GM23338 (cell line): Measurements from ENCODE around the gene CYFIP2. TPM values are rescaled to one million over a fixed set of nuclear protein-coding genes. Genes with fewer than 3 reads are reported as not detected.
A peak's percentile ranks its signal among the peaks of the same experiment; 100 is the strongest.

Experiments used
- ATAC-seq: fragments of 200-7000 bp; cut with Tn5 transposase; 3 replicates; pipeline ENCODE4 v1.9.1; 2020
- DNase-seq: peaks from one replicate; pipeline ENCODE4 v3.0.0-alpha.2; 2015; ENCODE audit warnings: low spot score
- H2AFZ ChIP-seq: fragments of 200-600 bp; sonication (generic); 2 replicates; pipeline ENCODE4 v1.8.0; 2016; ENCODE audit warnings: antibody characterized with exemption, mild to moderate bottlenecking, moderate library complexity
- H3F3A ChIP-seq: fragments of 200-600 bp; sonication (generic); replicated peaks from 2 replicates; pipeline ENCODE4 v1.8.0; 2017; ENCODE audit warnings: antibody characterized with exemption, mixed run types, low read depth
- H3K27ac ChIP-seq: fragments of 200-600 bp; sonication (generic); 2 replicates; pipeline ENCODE4 v1.6.1; 2016; ENCODE audit warnings: low read depth
- H3K27me3 ChIP-seq: fragments of 200-600 bp; sonication (generic); 2 replicates; pipeline ENCODE4 v1.8.0; 2016; ENCODE audit warnings: mild to moderate bottlenecking, mixed run types, moderate library complexity; ENCODE audit not compliant: insufficient read depth
- H3K36me3 ChIP-seq: fragments of 200-600 bp; sonication (generic); 2 replicates; pipeline ENCODE4 v1.8.0; 2016; ENCODE audit warnings: mild to moderate bottlenecking; ENCODE audit not compliant: insufficient read depth
- H3K4me1 ChIP-seq: fragments of 200-600 bp; sonication (generic); 2 replicates; pipeline ENCODE4 v1.8.0; 2016; ENCODE audit warnings: mild to moderate bottlenecking, moderate library complexity; ENCODE audit not compliant: insufficient read depth
- H3K4me2 ChIP-seq: fragments of 200-600 bp; sonication (generic); 2 replicates; pipeline ENCODE4 v1.7.1; 2017; ENCODE audit warnings: mixed run types
- H3K4me3 ChIP-seq: fragments of 200-600 bp; sonication (generic); 2 replicates; pipeline ENCODE4 v1.6.1; 2016; ENCODE audit warnings: mixed run types
- H3K79me2 ChIP-seq: fragments of 200-600 bp; sonication (generic); replicated peaks from 2 replicates; pipeline ENCODE4 v1.8.0; 2017; ENCODE audit warnings: mild to moderate bottlenecking; ENCODE audit not compliant: insufficient read depth
- H3K9me2 ChIP-seq: fragments of 200-600 bp; sonication (generic); 2 replicates; pipeline ENCODE4 v1.8.0; 2017; ENCODE audit not compliant: insufficient read depth
- H4K20me1 ChIP-seq: fragments of 200-600 bp; sonication (generic); replicated peaks from 2 replicates; pipeline ENCODE4 v1.8.0; 2017; ENCODE audit warnings: mild to moderate bottlenecking; ENCODE audit not compliant: insufficient read depth
- H3K27ac Mint-ChIP-seq: 2 replicates; pipeline ENCODE4 v1.8.0; 2020; ENCODE audit warnings: inconsistent platforms, mild to moderate bottlenecking, moderate library complexity, mixed read lengths
- H3K27me3 Mint-ChIP-seq: 3 replicates; pipeline ENCODE4 v1.8.0; 2022; ENCODE audit warnings: low read depth, mild to moderate bottlenecking, moderate library complexity, mixed read lengths, inconsistent platforms; ENCODE audit not compliant: insufficient read depth, poor library complexity
- H3K36me3 Mint-ChIP-seq: 3 replicates; pipeline ENCODE4 v1.8.0; 2021; ENCODE audit warnings: low read depth, mild to moderate bottlenecking, inconsistent platforms, moderate library complexity, mixed read lengths
- H3K4me1 Mint-ChIP-seq: 3 replicates; pipeline ENCODE4 v1.8.0; 2020; ENCODE audit warnings: mild to moderate bottlenecking, inconsistent platforms, mixed read lengths
- H3K4me3 Mint-ChIP-seq: 3 replicates; pipeline ENCODE4 v1.8.0; 2021; ENCODE audit warnings: moderate library complexity, mild to moderate bottlenecking, inconsistent platforms, mixed read lengths
- H3K9me3 Mint-ChIP-seq: 3 replicates; pipeline ENCODE4 v1.8.0; 2020; ENCODE audit warnings: moderate library complexity, mild to moderate bottlenecking, inconsistent platforms, mixed read lengths
- ZNF462 ChIP-seq: fragments of 250-450 bp; sonication (Bioruptor Pico); IDR thresholded peaks from 2 replicates; pipeline ENCODE4 v1.5.0; 2020; ENCODE audit warnings: mild to moderate bottlenecking, moderate library complexity
- polyA plus RNA-seq: library from polyadenylated mRNA; unstranded; fragments of >200 nt; fragmentation: Nextera tagmentation; extraction: Ambion mirVana; gene quantifications from 2 replicates; pipeline ENCODE4 v1.2.1, GENCODE V29; 2016
- total RNA-seq: library from RNA; depleted of rRNA; stranded (reverse); fragments of >200 nt; shearing (Covaris generic); gene quantifications from 2 replicates; pipeline ENCODE4 v1.2.3, GENCODE V29; 2014
- TF ChIP-seq, protein P1 (sequence below): IDR thresholded peaks from 2 replicates; pipeline ENCODE4 v1.6.1; 2016; ENCODE audit warnings: antibody characterized with exemption
- TF ChIP-seq, protein P2 (sequence below), 2 experiments: fragments of 200-600 bp in 1 of 2; sonication (generic) in 1 of 2; conservative IDR thresholded peaks; 2 replicates each; pipeline versions ENCODE4 v1.5.1 to v1.6.1; 2016 to 2017; ENCODE audit warnings: antibody characterized with exemption in 2 of 2, low read depth in 2 of 2, mild to moderate bottlenecking in 2 of 2, moderate library complexity in 1 of 2

Gene CYFIP2
- total and polyA plus RNA-seq, 2 experiments from 2014 or later = 54.1 to 98.4 TPM

DNA sequence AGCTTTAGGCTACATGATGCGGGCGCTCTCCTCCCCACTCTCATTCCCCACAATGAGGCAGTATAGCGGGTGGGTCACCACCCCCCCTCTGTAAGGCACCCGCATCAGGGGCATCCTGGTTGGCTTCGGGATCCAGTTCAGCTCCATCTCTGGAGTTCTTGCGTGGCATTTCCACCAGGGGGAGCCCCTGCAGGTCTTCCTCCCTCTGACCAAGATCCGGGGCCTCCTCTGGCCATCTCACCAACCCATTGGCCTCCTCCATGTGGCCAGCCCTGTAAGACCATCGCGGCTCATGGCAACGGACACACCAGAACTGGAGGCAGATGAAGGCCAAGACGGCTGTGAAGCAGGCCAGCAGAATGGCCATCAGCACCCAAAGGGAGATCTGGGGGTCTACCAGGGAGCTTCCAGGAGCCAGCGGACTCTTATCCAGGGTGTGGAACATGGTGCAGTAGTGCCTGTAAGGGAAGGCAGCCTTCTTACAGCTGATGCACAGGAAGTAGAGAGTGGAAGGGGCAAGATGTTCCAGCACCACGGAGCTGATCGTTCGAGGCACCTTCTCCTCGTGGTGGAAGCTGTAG lies 77.0 kb downstream of the CYFIP2 start:
- no peaks in the 10 kb centered on the region for H3K9me2 ChIP-seq
- H3K4me3 ChIP-seq = no peak overlapping the region
- Mint-ChIP-seq H3K4me3 (no peak overlapping the region), H3K4me1 (no peaks in the 10 kb centered on the region), H3K9me3 (no peaks in the 10 kb centered on the region), H3K27me3 (no peaks in the 10 kb centered on the region), H3K27ac (no peak overlapping the region), H3K36me3 (peaks cover 15% of the 10 kb centered on the region; the same call in 2 of the 3 replicates)
- no peak overlapping the region for H3K27ac ChIP-seq
- H3K79me2 ChIP-seq = no peaks in the 10 kb centered on the region
- no peak overlapping the region for H2AFZ ChIP-seq
- H3K4me1 ChIP-seq = no peaks in the 10 kb centered on the region
- peak; percentile 68 for DNase-seq
- H3K4me2 ChIP-seq = no peak overlapping the region
- TF ChIP-seq, protein P1, sequence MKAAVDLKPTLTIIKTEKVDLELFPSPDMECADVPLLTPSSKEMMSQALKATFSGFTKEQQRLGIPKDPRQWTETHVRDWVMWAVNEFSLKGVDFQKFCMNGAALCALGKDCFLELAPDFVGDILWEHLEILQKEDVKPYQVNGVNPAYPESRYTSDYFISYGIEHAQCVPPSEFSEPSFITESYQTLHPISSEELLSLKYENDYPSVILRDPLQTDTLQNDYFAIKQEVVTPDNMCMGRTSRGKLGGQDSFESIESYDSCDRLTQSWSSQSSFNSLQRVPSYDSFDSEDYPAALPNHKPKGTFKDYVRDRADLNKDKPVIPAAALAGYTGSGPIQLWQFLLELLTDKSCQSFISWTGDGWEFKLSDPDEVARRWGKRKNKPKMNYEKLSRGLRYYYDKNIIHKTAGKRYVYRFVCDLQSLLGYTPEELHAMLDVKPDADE = no peak
- TF ChIP-seq, protein P2, sequence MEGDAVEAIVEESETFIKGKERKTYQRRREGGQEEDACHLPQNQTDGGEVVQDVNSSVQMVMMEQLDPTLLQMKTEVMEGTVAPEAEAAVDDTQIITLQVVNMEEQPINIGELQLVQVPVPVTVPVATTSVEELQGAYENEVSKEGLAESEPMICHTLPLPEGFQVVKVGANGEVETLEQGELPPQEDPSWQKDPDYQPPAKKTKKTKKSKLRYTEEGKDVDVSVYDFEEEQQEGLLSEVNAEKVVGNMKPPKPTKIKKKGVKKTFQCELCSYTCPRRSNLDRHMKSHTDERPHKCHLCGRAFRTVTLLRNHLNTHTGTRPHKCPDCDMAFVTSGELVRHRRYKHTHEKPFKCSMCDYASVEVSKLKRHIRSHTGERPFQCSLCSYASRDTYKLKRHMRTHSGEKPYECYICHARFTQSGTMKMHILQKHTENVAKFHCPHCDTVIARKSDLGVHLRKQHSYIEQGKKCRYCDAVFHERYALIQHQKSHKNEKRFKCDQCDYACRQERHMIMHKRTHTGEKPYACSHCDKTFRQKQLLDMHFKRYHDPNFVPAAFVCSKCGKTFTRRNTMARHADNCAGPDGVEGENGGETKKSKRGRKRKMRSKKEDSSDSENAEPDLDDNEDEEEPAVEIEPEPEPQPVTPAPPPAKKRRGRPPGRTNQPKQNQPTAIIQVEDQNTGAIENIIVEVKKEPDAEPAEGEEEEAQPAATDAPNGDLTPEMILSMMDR (conservative IDR thresholded peaks at IDR 0.05; ENCODE audit: low read depth in 2 of 2) = peak; percentile 66 to 69
- TF ChIP-seq ZNF462 (CRISPR knock-in tag) = peak; percentile 64; the same call in 1 of the 2 replicates
- peak; percentile 91 for ATAC-seq
- H4K20me1 ChIP-seq = no peaks in the 10 kb centered on the region
- no peaks in the 10 kb centered on the region for H3K27me3 ChIP-seq
- no peaks in the 10 kb centered on the region for H3K36me3 ChIP-seq
- no peaks in the 10 kb centered on the region for H3F3A ChIP-seq
